A549 treated with DMSO at 1 μM for 4 hours (cell line): ENCODE data around the gene IKZF3. TPM values are rescaled to one million over a fixed set of nuclear protein-coding genes. Genes with fewer than 3 reads are reported as not detected.

Experiments
- total RNA-seq: library from RNA; stranded (reverse); fragments of 200-300 nt; extraction: Qiagen RNA extraction; gene quantifications from 5 replicates; pipeline ENCODE4 v1.2.3, GENCODE V29; 2022; ENCODE audit warnings: low read depth

The IKZF3 gene
- not detected in 5 replicates for total RNA-seq

DNA sequence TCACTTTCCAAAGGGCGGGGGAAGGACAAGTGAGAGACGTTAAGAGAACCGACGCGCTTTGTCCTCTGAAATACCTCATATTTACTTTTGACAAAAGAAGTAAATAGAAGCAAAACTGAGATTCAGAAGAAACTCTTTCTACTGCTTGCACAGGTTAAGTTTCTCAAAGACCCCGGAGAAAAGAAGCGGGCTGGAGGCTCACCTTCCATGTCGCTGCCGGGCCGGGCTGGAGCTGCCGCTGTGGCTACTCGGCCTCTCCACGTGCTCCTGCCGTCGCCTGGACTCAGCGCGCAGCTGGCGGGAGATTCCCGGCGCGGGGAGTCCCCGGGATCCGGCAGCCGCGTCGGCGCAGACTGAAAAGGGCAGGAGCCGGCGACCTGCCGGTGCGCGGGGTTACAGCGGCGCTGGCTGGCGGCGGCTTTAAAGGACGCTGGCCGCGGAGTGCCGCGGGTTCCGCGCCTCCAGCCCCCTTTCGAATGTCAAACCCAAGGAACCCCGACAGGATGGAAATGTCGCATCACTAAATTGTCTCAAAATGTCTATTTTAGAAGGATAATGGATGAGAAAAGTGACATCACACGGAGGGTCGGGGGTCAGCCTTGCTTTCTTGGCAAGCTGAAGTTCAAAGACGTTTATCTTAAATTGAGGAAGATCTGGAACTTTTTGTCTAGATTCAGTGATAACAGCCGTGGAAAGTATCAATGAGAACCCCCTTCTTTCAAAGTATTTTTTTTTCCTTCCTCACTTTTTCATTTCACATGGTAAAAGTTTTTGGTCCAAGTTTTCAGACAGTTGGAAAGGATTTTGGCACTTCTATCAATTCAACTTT lies at the start of gene IKZF3:
IKZF3 (minus strand) TSS at position 395 of the 829 bp plus-strand sequence; CDS start at position 209, 186 bp downstream.

DNA sequence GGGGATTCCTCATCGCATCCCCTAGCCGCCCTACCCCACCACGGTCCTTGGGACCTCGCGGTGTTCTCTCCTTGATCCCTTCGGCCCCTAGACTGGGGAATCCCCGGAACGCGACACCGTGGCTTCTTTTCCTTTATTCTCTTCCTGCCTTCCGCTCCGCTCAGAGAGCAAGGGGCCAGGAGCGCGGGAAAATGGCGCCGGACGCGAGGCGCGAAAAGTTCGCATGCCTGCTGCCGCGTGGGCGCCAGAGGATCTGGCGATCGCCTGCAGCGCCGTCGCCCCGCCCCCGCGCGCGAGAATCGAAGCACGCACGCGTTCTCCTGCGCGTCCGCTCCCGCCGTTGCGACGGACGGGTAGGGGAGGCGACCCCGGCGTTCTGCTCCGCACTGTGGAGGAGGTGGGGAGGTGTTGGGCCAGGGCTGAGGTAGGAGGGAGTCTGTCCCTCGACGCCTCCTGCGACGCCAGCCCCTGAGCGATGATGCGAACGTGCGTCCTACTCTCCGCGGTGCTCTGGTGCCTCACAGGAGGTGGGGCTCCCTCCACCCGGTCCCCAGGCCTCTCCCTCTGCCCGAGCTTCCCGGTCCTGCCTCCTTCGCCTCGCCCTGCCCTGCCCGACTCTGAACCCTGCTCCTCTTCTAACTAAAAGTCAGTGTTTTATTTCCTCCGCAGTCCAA lies 3.9 kb upstream of the IKZF3 start, which contains the start of gene ZPBP2:
ZPBP2 (plus strand) TSS at position 323 of the 674 bp plus-strand sequence; CDS start at position 476, 153 bp downstream.

DNA sequence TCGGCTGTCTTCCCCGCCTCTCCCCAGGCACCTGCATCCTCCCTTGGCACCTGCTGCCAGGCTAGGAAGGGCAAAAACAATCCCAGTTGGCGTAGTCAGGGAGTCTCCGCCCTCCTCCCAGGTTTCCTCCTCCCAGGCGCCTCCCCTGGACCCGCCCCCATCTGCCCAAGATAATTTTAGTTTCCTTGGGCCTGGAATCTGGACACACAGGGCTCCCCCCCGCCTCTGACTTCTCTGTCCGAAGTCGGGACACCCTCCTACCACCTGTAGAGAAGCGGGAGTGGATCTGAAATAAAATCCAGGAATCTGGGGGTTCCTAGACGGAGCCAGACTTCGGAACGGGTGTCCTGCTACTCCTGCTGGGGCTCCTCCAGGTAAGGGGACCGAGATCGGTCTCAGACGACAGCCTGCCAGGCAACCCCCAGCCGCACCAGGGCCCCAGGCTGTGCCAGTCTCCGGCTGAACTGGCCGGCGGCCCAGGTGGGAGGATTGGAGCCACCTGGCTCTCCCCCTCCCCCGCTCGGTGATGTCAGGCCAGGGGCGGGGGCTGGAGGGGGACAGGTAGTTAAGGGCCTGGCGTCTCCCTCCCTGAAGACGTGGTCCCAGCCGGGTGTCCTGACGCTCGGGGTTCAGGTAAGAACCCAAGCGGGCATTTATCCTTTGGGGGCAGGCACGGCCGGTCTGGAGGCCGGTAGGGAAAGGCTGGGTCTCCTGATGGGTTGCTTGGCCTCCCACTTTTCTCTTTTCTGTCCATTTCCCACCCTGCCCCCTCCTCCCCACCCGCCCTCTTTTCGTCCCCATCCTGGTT lies 126.1 kb downstream of the IKZF3 start, which contains the start of gene GRB7:
GRB7 (plus strand) TSS at position 179 of the 808 bp plus-strand sequence. CDS start 4,364 bp downstream, outside the sequence.

GRCh38 chr17:39730095-39730921 lies 133.8 kb downstream of the IKZF3 start, which contains the start of gene MIEN1:
Gene MIEN1 (minus strand): TSS chr17:39730532. CDS start chr17:39730495, 37 bp downstream.

Other genes with a start within 250 kb of the IKZF3 start
- 0.18 TPM in 1 of 5 replicates, not detected in the others for gene PPP1R1B, start 237.4 kb downstream of the IKZF3 start, total RNA-seq
- 49.8 to 64.8 TPM (median 57.2 TPM) in 5 replicates for gene STARD3, start 227.2 kb downstream of the IKZF3 start, total RNA-seq
- 0.77 to 1.8 TPM (median 1.0 TPM) in 5 replicates for gene TCAP, start 199.0 kb downstream of the IKZF3 start, total RNA-seq
- 0.13 TPM in 1 of 5 replicates, not detected in the others for gene PNMT, start 195.9 kb downstream of the IKZF3 start, total RNA-seq
- gene PGAP3, start 176.3 kb downstream of the IKZF3 start, total RNA-seq: 7.3 to 8.5 TPM (median 7.8 TPM) in 5 replicates
- 30.4 to 39.9 TPM (median 32.8 TPM) in 5 replicates for gene ERBB2, start 164.2 kb downstream of the IKZF3 start, total RNA-seq
- gene MIEN1, start 133.8 kb downstream of the IKZF3 start, total RNA-seq: 90.3 to 101 TPM (median 92.4 TPM) in 5 replicates
- 4.2 to 7.1 TPM (median 6.5 TPM) in 5 replicates for gene GRB7, start 126.4 kb downstream of the IKZF3 start, total RNA-seq
- not detected in 5 replicates for gene ZPBP2, start 3.9 kb upstream of the IKZF3 start, total RNA-seq
- gene GSDMB, start 54.3 kb upstream of the IKZF3 start, total RNA-seq: 1.7 to 3.1 TPM (median 2.5 TPM) in 5 replicates
- gene ORMDL3, start 63.3 kb upstream of the IKZF3 start, total RNA-seq: 36.2 to 49.3 TPM (median 43.7 TPM) in 5 replicates
- not detected in 5 replicates for gene LRRC3C, start 63.4 kb upstream of the IKZF3 start, total RNA-seq
- not detected in 5 replicates for gene GSDMA, start 98.7 kb upstream of the IKZF3 start, total RNA-seq
- gene PSMD3, start 116.5 kb upstream of the IKZF3 start, total RNA-seq: 164 to 182 TPM (median 175 TPM) in 5 replicates
- not detected in 5 replicates for gene CSF3, start 151.1 kb upstream of the IKZF3 start, total RNA-seq
- gene MED24, start 190.1 kb upstream of the IKZF3 start, total RNA-seq: 45.9 to 55.9 TPM (median 54.7 TPM) in 5 replicates
- gene THRA, start 198.7 kb upstream of the IKZF3 start, total RNA-seq: 13.4 to 17.4 TPM (median 15.7 TPM) in 5 replicates
- 9.1 to 10.6 TPM (median 9.6 TPM) in 5 replicates for gene NR1D1, start 236.3 kb upstream of the IKZF3 start, total RNA-seq